Gastrocnemius medialis (tissue), 4 donors: ENCODE data around the gene PLXNA1.

Experiments
- CTCF ChIP-seq, 5 experiments: fragments of 450-650 bp in 3 of 5; fragments of 200-600 bp in 2 of 5; sonication (generic) in 2 of 5; IDR thresholded peaks in 4 of 5; conservative IDR thresholded peaks in 1 of 5; 1 replicate in 4 of 5; 2 replicates in 1 of 5; pipeline ENCODE4 v1.5.1; 2016 to 2019; ENCODE audit warnings: antibody characterized with exemption in 5 of 5, mild to moderate bottlenecking in 3 of 5, moderate library complexity in 3 of 5
- POLR2A ChIP-seq, 2 donors: fragments of 450-650 bp; IDR thresholded peaks; one replicate each; pipeline ENCODE4 v1.6.1; 2017; ENCODE audit warnings: antibody characterized with exemption in 2 of 2, mild to moderate bottlenecking in 2 of 2, moderate library complexity in 2 of 2

GRCh38 chr3:126964950-126965349 lies 18.0 kb upstream of the PLXNA1 start:
- TF ChIP-seq CTCF (IDR thresholded peaks at IDR 0.05 in 4 of 5, conservative IDR thresholded peaks at IDR 0.05 in 1 of 5) (no peak), POLR2A (IDR thresholded peaks at IDR 0.05) (no peak)
